H54 (cell line): ENCODE results near the gene RASD2.

Source experiments
- DNase-seq: peaks from one replicate; pipeline ENCODE4 v3.0.0; 2011; ENCODE audit warnings: low spot score, mixed read lengths; ENCODE audit not compliant: insufficient read length
- FAIRE-seq: peaks from 3 replicates; lab custom pipeline; 2011; peaks lifted over from hg19 to GRCh38; lab: Jason Lieb, UNC
- POLR2A ChIP-seq: IDR thresholded peaks from 2 replicates; pipeline ENCODE4 v1.6.1; 2011; ENCODE audit warnings: low read depth, mild to moderate bottlenecking, low read length

RASD2 gene

GRCh38 chr22:35596821-35597220 lies 56.2 kb downstream of the RASD2 start:
- DNase-seq (no peak), FAIRE-seq (no peak)
- TF ChIP-seq POLR2A: no peak

GRCh38 chr22:35597692-35598395 lies 57.2 kb downstream of the RASD2 start:
- FAIRE-seq: no peak
- no peak for DNase-seq
- no peak for TF ChIP-seq POLR2A

GRCh38 chr22:35598396-35598710 lies 57.7 kb downstream of the RASD2 start:
- no peak for FAIRE-seq
- no peak for DNase-seq
- TF ChIP-seq POLR2A: no peak

GRCh38 chr22:35599364-35599763 lies 58.7 kb downstream of the RASD2 start:
- no peak for TF ChIP-seq POLR2A
- DNase-seq: no peak
- no peak for FAIRE-seq

- TF ChIP-seq POLR2A: no peak
- FAIRE-seq (no peak), DNase-seq (no peak)
Measured at GRCh38 chr22:35600476-35600875, 59.8 kb downstream of the RASD2 start.

GRCh38 chr22:35601013-35601580 lies 60.5 kb downstream of the RASD2 start:
- TF ChIP-seq POLR2A: no peak
- no peak for FAIRE-seq
- no peak for DNase-seq

- peak; percentile 30 for FAIRE-seq
- TF ChIP-seq POLR2A: no peak
- peak; percentile 40 for DNase-seq
Measured at GRCh38 chr22:35601743-35602615, 61.3 kb downstream of the RASD2 start.
